OCI-LY3 (cell line): ENCODE data around the gene MBNL1.

ENCODE experiments used
- H2AFZ ChIP-seq: fragments of 200-600, 300-600 bp; shearing (Covaris generic); 2 replicates; pipeline ENCODE4 v1.6.0; 2014; ENCODE audit warnings: antibody characterized with exemption, low read depth, low read length
- H3K27ac ChIP-seq: fragments of 200-600, 300-600 bp; sonication (generic); 2 replicates; pipeline ENCODE4 v1.5.1; 2014; ENCODE audit warnings: mild to moderate bottlenecking, low read length, moderate library complexity, mixed read lengths
- H3K27me3 ChIP-seq: fragments of 200-600, 300-600 bp; sonication (generic); 2 replicates; pipeline ENCODE4 v1.6.1; 2014; ENCODE audit warnings: low read depth, low read length, mixed read lengths
- H3K36me3 ChIP-seq: fragments of 200-600, 300-600 bp; sonication (generic); replicated peaks from 2 replicates; pipeline ENCODE3; 2014; ENCODE audit warnings: low read depth, low read length, mixed read lengths
- H3K4me1 ChIP-seq: fragments of 300-600, 200-600 bp; sonication (generic); 2 replicates; pipeline ENCODE4 v1.6.1; 2014; ENCODE audit warnings: low read length, mixed read lengths
- H3K4me2 ChIP-seq: fragments of 200-600, 300-600 bp; sonication (generic); 2 replicates; pipeline ENCODE4 v1.6.1; 2014; ENCODE audit warnings: low read length, mixed read lengths
- H3K4me3 ChIP-seq: fragments of 300-600, 200-600 bp; sonication (generic); 2 replicates; pipeline ENCODE4 v1.5.1; 2014; ENCODE audit warnings: antibody characterized with exemption, mild to moderate bottlenecking, low read length, moderate library complexity
- H3K79me2 ChIP-seq: fragments of 300-600, 200-600 bp; shearing (Covaris generic); 2 replicates; pipeline ENCODE4 v1.6.1; 2014; ENCODE audit warnings: mild to moderate bottlenecking, low read length, mixed read lengths
- H3K9ac ChIP-seq: fragments of 300-600, 200-600 bp; shearing (Covaris generic); 2 replicates; pipeline ENCODE4 v1.6.0; 2014; ENCODE audit warnings: mild to moderate bottlenecking, low read length, moderate library complexity
- H3K9me3 ChIP-seq: fragments of 200-600, 300-600 bp; shearing (Covaris generic); 2 replicates; pipeline ENCODE4 v1.6.1; 2014; ENCODE audit warnings: low read length, mixed read lengths; ENCODE audit not compliant: insufficient read depth
- H4K20me1 ChIP-seq: fragments of 200-600, 300-600 bp; sonication (generic); 2 replicates; pipeline ENCODE4 v1.6.1; 2016; ENCODE audit warnings: low read length, mixed read lengths; ENCODE audit not compliant: insufficient read depth
- CTCF ChIP-seq: fragments of 200-600, 300-600 bp; sonication (generic); IDR thresholded peaks from 2 replicates; pipeline ENCODE4 v1.5.1; 2014; ENCODE audit warnings: antibody characterized with exemption, low read length, low read depth
- EZH2phosphoT487 ChIP-seq: fragments of 200-600 bp; shearing (Covaris generic); IDR thresholded peaks from 2 replicates; pipeline ENCODE4 v1.6.1; 2018; ENCODE audit warnings: antibody characterized with exemption, mixed run types, low read depth

The MBNL1 gene

GRCh38 chr3:152375546-152375945 is 106.8 kb downstream of the MBNL1 start:
- no peaks in the 10 kb centered on the region for H3K27me3 ChIP-seq
- H4K20me1 ChIP-seq, result peaks cover 73% of the 10 kb centered on the region
- peaks cover 67% of the 10 kb centered on the region for H3K4me1 ChIP-seq
- no peak overlapping the region; the same call in 1 of the 2 replicates for H3K4me3 ChIP-seq
- H2AFZ ChIP-seq, result no peak overlapping the region
- H3K9me3 ChIP-seq, result no peaks in the 10 kb centered on the region
- peak overlapping the region; percentile 77; the same call in 1 of the 2 replicates for H3K27ac ChIP-seq
- peaks cover 15% of the 10 kb centered on the region for H3K36me3 ChIP-seq
- TF ChIP-seq EZH2phosphoT487 (no peak), CTCF (no peak)
- H3K4me2 ChIP-seq, result peak overlapping the region; percentile 79
- H3K79me2 ChIP-seq, result peaks cover 95% of the 10 kb centered on the region
- no peak overlapping the region for H3K9ac ChIP-seq

GRCh38 chr3:152376351-152377183 is 107.8 kb downstream of the MBNL1 start:
- peak overlapping the region; percentile 59 for H3K4me3 ChIP-seq
- peaks cover 69% of the 10 kb centered on the region for H4K20me1 ChIP-seq
- H3K79me2 ChIP-seq, result peaks cover 93% of the 10 kb centered on the region
- peak overlapping the region; percentile 77 for H3K27ac ChIP-seq
- H3K9me3 ChIP-seq, result no peaks in the 10 kb centered on the region
- peak overlapping the region; percentile 48; the same call in 1 of the 2 replicates for H3K9ac ChIP-seq
- TF ChIP-seq EZH2phosphoT487 (no peak), CTCF (no peak)
- no peak overlapping the region for H2AFZ ChIP-seq
- peak overlapping the region; percentile 79 for H3K4me2 ChIP-seq
- peaks cover 15% of the 10 kb centered on the region for H3K36me3 ChIP-seq
- H3K27me3 ChIP-seq, result no peaks in the 10 kb centered on the region
- peaks cover 73% of the 10 kb centered on the region for H3K4me1 ChIP-seq

GRCh38 chr3:152377184-152377570 is 108.4 kb downstream of the MBNL1 start:
- Histone ChIP-seq H3K79me2 (peaks cover 94% of the 10 kb centered on the region), H3K9ac (peak overlapping the region; percentile 24; the same call in 1 of the 2 replicates), H3K27ac (peak overlapping the region; percentile 77), H3K9me3 (no peaks in the 10 kb centered on the region), H3K27me3 (no peaks in the 10 kb centered on the region), H3K36me3 (peaks cover 15% of the 10 kb centered on the region), H4K20me1 (peaks cover 72% of the 10 kb centered on the region), H2AFZ (no peak overlapping the region), H3K4me3 (peak overlapping the region; percentile 59), H3K4me2 (peak overlapping the region; percentile 79), H3K4me1 (peaks cover 79% of the 10 kb centered on the region)
- TF ChIP-seq EZH2phosphoT487 (no peak), CTCF (no peak)

GRCh38 chr3:152379415-152380042 is 110.8 kb downstream of the MBNL1 start:
- H3K79me2 ChIP-seq, result peaks cover 94% of the 10 kb centered on the region
- peaks cover 71% of the 10 kb centered on the region for H4K20me1 ChIP-seq
- no peak overlapping the region for H3K4me3 ChIP-seq
- no peak overlapping the region for H3K27ac ChIP-seq
- TF ChIP-seq CTCF (no peak), EZH2phosphoT487 (no peak)
- no peak overlapping the region for H2AFZ ChIP-seq
- H3K9ac ChIP-seq, result no peak overlapping the region
- no peaks in the 10 kb centered on the region for H3K27me3 ChIP-seq
- H3K9me3 ChIP-seq, result no peaks in the 10 kb centered on the region
- H3K4me2 ChIP-seq, result peak overlapping the region; percentile 3; the same call in 1 of the 2 replicates
- peaks cover 76% of the 10 kb centered on the region for H3K4me1 ChIP-seq
- peaks cover 19% of the 10 kb centered on the region for H3K36me3 ChIP-seq
